HepG2 (cell line): ENCODE results near the gene CHCHD6.

ENCODE experiments used
- CTCF ChIP-seq: sonication (generic); formaldehyde crosslinking; IDR thresholded peaks from 2 replicates; pipeline ENCODE4 v1.5.0; 2020; ENCODE audit warnings: mild to moderate bottlenecking, missing genetic modification reagents, moderate library complexity
- HOXA7 ChIP-seq: sonication (generic); formaldehyde crosslinking; IDR thresholded peaks from 2 replicates; pipeline ENCODE4 v1.8.1; 2022; ENCODE audit warnings: mild to moderate bottlenecking, missing genetic modification reagents, moderate library complexity
- POLR2A ChIP-seq, 2 experiments: IDR thresholded peaks; 2 replicates each; pipeline ENCODE4 v1.6.1; 2011; ENCODE audit warnings: low read depth in 2 of 2, low read length in 2 of 2, mild to moderate bottlenecking in 1 of 2, moderate library complexity in 1 of 2; ENCODE audit not compliant: insufficient read depth in 1 of 2
- RAD21 ChIP-seq: fragments of 450-650 bp; formaldehyde crosslinking; IDR thresholded peaks from 2 replicates; pipeline ENCODE4 v1.5.0; 2020; ENCODE audit warnings: mild to moderate bottlenecking
- SMARCC2 ChIP-seq: fragments of 450-650 bp; IDR thresholded peaks from 2 replicates; pipeline ENCODE4 v1.6.1; 2017; ENCODE audit warnings: antibody characterized with exemption, mild to moderate bottlenecking
- SRF ChIP-seq: IDR thresholded peaks from 2 replicates; pipeline ENCODE4 v1.6.1; 2011; ENCODE audit warnings: mild to moderate bottlenecking, low read depth, low read length, moderate library complexity
- TAF1 ChIP-seq: sonication (generic); formaldehyde crosslinking; IDR thresholded peaks from 2 replicates; pipeline ENCODE4 v1.4.0; 2020; ENCODE audit warnings: missing genetic modification reagents
- ZFP62 ChIP-seq: sonication (generic); formaldehyde crosslinking; IDR thresholded peaks from 2 replicates; pipeline ENCODE4 v1.4.0; 2020; ENCODE audit warnings: missing genetic modification reagents
- ZGPAT ChIP-seq: IDR thresholded peaks from 2 replicates; pipeline ENCODE4 v1.6.1; 2016; ENCODE audit warnings: mild to moderate bottlenecking
- ZNF274 ChIP-seq: sonication (generic); formaldehyde crosslinking; IDR thresholded peaks from 2 replicates; pipeline ENCODE4 v1.5.1; 2020; ENCODE audit warnings: mild to moderate bottlenecking, missing genetic modification reagents
- ZNF335 ChIP-seq: sonication (generic); formaldehyde crosslinking; IDR thresholded peaks from 2 replicates; pipeline ENCODE4 v1.4.0; 2020; ENCODE audit warnings: missing genetic modification reagents
- ZNF7 ChIP-seq: IDR thresholded peaks from 2 replicates; pipeline ENCODE4 v1.6.1; 2016; ENCODE audit warnings: missing biosample characterization, missing genetic modification reagents

- TF ChIP-seq ZFP62 (CRISPR knock-in tag) (no peak), TAF1 (CRISPR knock-in tag) (no peak), ZNF7 (CRISPR knock-in tag) (no peak), RAD21 (no peak), POLR2A (IDR thresholded peaks at IDR 0.05; ENCODE audit: insufficient read depth in 1 of 2, low read depth in 2 of 2, low read length in 2 of 2) (no peak), SMARCC2 (no peak), CTCF (CRISPR knock-in tag) (no peak), ZGPAT (CRISPR knock-in tag) (no peak), ZNF274 (CRISPR knock-in tag) (no peak), SRF (no peak), ZNF335 (CRISPR knock-in tag) (no peak), HOXA7 (CRISPR knock-in tag) (no peak)
Measured at GRCh38 chr3:126666658-126667528, 37.1 kb upstream of the CHCHD6 start.
